Nephron progenitor cell (in vitro differentiated cells): ENCODE measurements around the gene BRD3.
A peak's percentile ranks its signal among the peaks of the same experiment; 100 is the strongest.

Experiments
- DNase-seq: peaks from one replicate; pipeline ENCODE4 v3.0.0; 2021
- H3K27ac Mint-ChIP-seq: 2 replicates; pipeline ENCODE4 v1.8.0; 2021; ENCODE audit warnings: mild to moderate bottlenecking, moderate library complexity, mixed read lengths
- H3K27me3 Mint-ChIP-seq: 2 replicates; pipeline ENCODE4 v1.8.0; 2021; ENCODE audit warnings: mild to moderate bottlenecking, low read depth, mixed read lengths; ENCODE audit not compliant: poor library complexity
- H3K36me3 Mint-ChIP-seq: 2 replicates; pipeline ENCODE4 v1.8.0; 2021; ENCODE audit warnings: low read depth, mixed read lengths
- H3K4me1 Mint-ChIP-seq: 2 replicates; pipeline ENCODE4 v1.8.0; 2021; ENCODE audit warnings: mixed read lengths
- H3K4me3 Mint-ChIP-seq: 2 replicates; pipeline ENCODE4 v1.8.0; 2021; ENCODE audit warnings: mild to moderate bottlenecking, moderate library complexity, mixed read lengths
- H3K9me3 Mint-ChIP-seq: 2 replicates; pipeline ENCODE4 v1.8.0; 2021; ENCODE audit warnings: mild to moderate bottlenecking, moderate library complexity, mixed read lengths
- CTCF ChIP-seq: fragments of 200-600 bp; sonication (generic); IDR thresholded peaks from 2 replicates; pipeline ENCODE4 v1.5.0; 2021; ENCODE audit warnings: antibody characterized with exemption

Gene BRD3

GRCh38 chr9:134060546-134060945 lies 7.3 kb downstream of the BRD3 start:
- H3K36me3 Mint-ChIP-seq = peaks cover 4% of the 10 kb centered on the region
- H3K27me3 Mint-ChIP-seq = peaks cover 6% of the 10 kb centered on the region
- peak overlapping the region; percentile 72 for H3K27ac Mint-ChIP-seq
- H3K9me3 Mint-ChIP-seq = no peaks in the 10 kb centered on the region
- peaks cover 82% of the 10 kb centered on the region for H3K4me1 Mint-ChIP-seq
- DNase-seq = no peak
- TF ChIP-seq CTCF = no peak
- no peak overlapping the region for H3K4me3 Mint-ChIP-seq

DNA sequence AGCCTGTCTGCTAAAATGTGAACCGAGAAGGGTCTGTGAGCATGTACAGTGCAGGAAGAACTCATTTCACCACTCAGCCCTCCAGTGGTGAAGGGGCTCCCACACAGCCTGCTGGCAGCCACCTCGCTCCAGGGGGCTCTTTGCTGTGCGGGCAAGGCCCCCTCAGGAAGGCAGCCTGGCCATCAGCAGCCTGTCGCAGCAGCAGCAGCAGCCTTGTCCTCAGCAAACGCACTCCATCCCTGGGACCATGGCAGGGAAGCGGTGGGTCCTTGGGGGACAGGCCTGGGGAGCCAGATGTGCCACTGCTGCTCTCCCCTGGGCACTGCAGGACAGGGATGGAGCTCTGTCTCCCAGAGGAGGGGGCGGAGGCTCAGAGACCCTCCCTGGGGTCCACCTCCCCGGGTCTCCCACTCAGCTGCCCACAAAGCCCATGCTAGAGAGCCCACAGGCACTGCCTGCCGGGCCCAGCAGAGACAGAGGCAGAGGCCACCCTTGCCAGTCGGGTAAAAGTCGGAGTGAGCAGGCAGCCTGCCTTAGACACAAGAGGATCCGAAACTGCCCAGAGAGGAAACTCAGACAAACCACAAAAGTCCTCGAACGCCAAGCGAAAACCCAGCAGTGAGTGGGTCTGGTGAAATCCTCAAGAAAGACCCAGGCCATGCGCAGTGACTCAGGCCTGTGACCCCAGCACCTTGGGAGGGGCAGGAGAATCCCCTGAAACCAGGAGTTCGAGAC lies 8.0 kb downstream of the BRD3 start:
- Mint-ChIP-seq H3K36me3 (peaks cover 4% of the 10 kb centered on the region), H3K27ac (no peak overlapping the region), H3K4me1 (peaks cover 76% of the 10 kb centered on the region), H3K4me3 (no peak overlapping the region), H3K27me3 (peaks cover 6% of the 10 kb centered on the region), H3K9me3 (no peaks in the 10 kb centered on the region)
- TF ChIP-seq CTCF = no peak
- no peak for DNase-seq

DNA sequence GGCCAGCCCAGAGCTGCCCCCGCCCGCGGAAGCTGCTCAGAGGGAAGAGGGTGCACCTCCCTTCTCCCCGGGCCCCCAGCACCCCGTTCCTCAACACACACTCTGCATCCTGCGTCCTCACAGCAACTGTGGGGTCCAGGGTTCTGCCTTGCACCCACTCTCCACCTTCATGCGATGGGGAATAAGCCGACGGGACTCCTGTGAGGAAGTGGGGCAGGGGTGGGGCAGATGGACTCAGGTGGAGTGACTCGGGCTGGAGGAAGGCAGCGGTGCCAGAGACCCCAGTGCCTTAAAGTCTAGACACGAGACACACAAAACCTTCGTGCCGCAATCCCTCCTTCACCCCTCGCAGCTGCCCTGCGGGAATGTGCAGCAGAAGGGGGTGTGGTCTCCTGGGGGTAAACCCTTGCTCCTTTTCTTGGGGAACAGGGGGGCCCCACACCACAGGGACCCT lies 8.6 kb downstream of the BRD3 start:
- H3K9me3 Mint-ChIP-seq = no peaks in the 10 kb centered on the region
- no peak overlapping the region for H3K4me3 Mint-ChIP-seq
- TF ChIP-seq CTCF = no peak
- peak overlapping the region; percentile 94 for H3K27ac Mint-ChIP-seq
- H3K36me3 Mint-ChIP-seq = peaks cover 4% of the 10 kb centered on the region
- peaks cover 6% of the 10 kb centered on the region for H3K27me3 Mint-ChIP-seq
- H3K4me1 Mint-ChIP-seq = peaks cover 70% of the 10 kb centered on the region
- no peak for DNase-seq

DNA sequence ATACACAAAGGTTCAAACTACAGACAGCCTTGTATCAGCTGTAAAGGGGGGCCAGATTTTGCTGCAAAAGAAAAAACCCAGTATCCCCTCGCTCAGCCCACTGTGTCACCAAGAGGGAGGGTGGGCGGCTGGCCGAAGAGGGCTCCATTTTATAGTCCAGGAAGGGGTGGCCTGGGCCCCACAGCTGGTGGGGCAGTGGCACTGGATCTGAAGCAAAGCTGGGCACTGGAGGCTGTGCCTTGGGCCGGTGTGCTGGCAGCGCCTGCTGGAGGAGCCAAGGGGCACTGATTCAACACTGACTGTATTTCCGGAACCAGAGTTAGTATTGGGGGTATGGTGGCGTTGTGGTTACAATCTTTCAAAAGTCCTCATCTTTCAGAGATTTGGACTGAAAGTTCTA lies 9.1 kb downstream of the BRD3 start:
- TF ChIP-seq CTCF = no peak
- no peak for DNase-seq
- Mint-ChIP-seq H3K36me3 (peaks cover 4% of the 10 kb centered on the region), H3K27ac (peak overlapping the region; percentile 94), H3K4me1 (peaks cover 71% of the 10 kb centered on the region), H3K4me3 (peak overlapping the region; percentile 64), H3K9me3 (no peaks in the 10 kb centered on the region), H3K27me3 (peaks cover 6% of the 10 kb centered on the region)

DNA sequence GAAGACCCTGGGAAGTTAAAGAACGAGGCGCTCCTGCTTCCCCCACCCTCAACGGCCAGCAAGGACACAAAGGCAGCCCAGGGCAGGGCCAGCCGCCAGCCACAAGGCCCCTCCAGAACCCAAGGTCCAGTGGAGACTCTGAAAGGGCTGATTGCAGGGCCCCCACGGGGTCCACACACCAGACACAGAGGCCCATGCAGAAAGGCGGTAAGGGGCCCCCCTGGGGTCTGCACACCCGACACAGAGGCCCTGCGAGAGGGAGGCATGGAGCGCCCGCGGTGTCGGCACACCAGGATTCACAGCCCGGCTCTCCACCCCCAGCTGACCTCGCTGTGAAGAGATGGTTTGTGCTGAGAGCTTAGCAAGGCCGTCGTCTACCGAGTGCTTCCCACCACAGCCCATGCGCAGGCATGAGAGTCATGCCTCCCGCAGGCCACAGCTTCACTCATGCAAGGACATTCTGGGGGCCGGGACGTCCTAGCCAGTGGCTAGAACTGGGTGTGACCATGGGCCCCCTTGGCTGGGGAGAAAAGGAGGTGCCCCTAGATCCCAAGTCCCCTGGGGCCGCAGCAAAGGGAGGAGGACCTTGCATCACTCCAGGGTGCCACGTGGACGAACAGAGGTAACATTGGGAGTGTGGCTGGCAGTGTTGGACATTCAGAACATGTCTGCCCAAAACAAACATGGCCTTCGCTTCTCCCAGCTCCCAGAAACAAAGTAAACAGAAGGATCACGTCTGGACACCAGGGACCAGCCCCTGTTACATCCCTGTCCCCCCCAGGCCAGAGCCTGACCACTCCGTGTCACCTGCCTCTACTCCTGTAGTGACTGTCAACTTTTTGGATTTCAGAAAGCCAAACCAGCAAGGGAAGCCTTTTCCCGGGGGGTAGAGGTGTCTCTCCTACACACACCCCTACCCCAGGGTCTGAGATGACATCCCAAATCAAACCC lies 9.8 kb downstream of the BRD3 start:
- TF ChIP-seq CTCF = no peak
- Mint-ChIP-seq H3K9me3 (no peaks in the 10 kb centered on the region), H3K27me3 (peaks cover 6% of the 10 kb centered on the region), H3K4me3 (no peak overlapping the region), H3K27ac (peak overlapping the region; percentile 94), H3K36me3 (no peaks in the 10 kb centered on the region), H3K4me1 (peaks cover 65% of the 10 kb centered on the region)
- DNase-seq = no peak
